Endothelial cell of umbilical vein (primary cell): ENCODE data around the gene EFNB1. TPM values are rescaled to one million over a fixed set of nuclear protein-coding genes. Genes with fewer than 3 reads are reported as not detected.

Source experiments
- BruUV-seq: library from RNA; stranded (reverse); fragments of 400-500 nt; replicated peaks from 2 replicates; lab custom pipeline; 2021; lab: Mats Ljungman, UMichigan
- CTCF ChIA-PET: fragments of 300-600, 350-600 bp; sonication (Branson Sonifier 250); formaldehyde crosslinking; loops from one replicate; lab custom pipeline; 2021; ENCODE audit warnings: antibody characterized with exemption, inconsistent platforms; lab: Charles Lee
- POLR2A ChIA-PET: fragments of 300-600, 350-600 bp; sonication (Branson Sonifier 250); formaldehyde crosslinking; loops from one replicate; lab custom pipeline; 2021; ENCODE audit warnings: antibody characterized with exemption, inconsistent platforms; lab: Charles Lee
- DNase-seq: peaks from one replicate; pipeline ENCODE4 v3.0.0-alpha.2; 2011; ENCODE audit warnings: low read depth, low spot score
- FAIRE-seq: peaks from 2 replicates; lab custom pipeline; 2011; peaks lifted over from hg19 to GRCh38; lab: Jason Lieb, UNC
- H2AFZ ChIP-seq: 2 replicates; pipeline ENCODE4 v1.6.0; 2012; ENCODE audit warnings: low read depth, low read length, control low read depth, inconsistent platforms
- H3K27ac ChIP-seq: 2 replicates; pipeline ENCODE4 v1.5.1; 2011; ENCODE audit warnings: low read depth, mild to moderate bottlenecking, control low read depth, low read length, moderate library complexity; ENCODE audit not compliant: insufficient read depth
- H3K27me3 ChIP-seq, 2 experiments: 2 replicates each; pipeline versions ENCODE4 v1.6.0 to v1.6.1; 2011; ENCODE audit warnings: low read length in 2 of 2, mixed read lengths in 1 of 2; ENCODE audit not compliant: control insufficient read depth in 2 of 2, insufficient read depth in 2 of 2
- H3K36me3 ChIP-seq, 2 experiments: 2 replicates in 1 of 2; 3 replicates in 1 of 2; pipeline ENCODE4 v1.5.1; 2011; ENCODE audit warnings: low read length in 2 of 2, mild to moderate bottlenecking in 1 of 2, moderate library complexity in 1 of 2; ENCODE audit not compliant: control insufficient read depth in 2 of 2, insufficient read depth in 2 of 2; ENCODE audit errors: extremely low read depth in 1 of 2
- H3K4me1 ChIP-seq: 3 replicates; pipeline ENCODE4 v1.5.1; 2011; ENCODE audit warnings: mild to moderate bottlenecking, low read length; ENCODE audit not compliant: control insufficient read depth, insufficient read depth; ENCODE audit errors: extremely low read depth
- H3K4me2 ChIP-seq: 2 replicates; pipeline ENCODE4 v1.6.1; 2011; ENCODE audit warnings: low read length, control low read depth, mixed read lengths; ENCODE audit not compliant: insufficient read depth
- H3K4me3 ChIP-seq, 3 experiments: fragments of 200-600 bp in 1 of 3; sonication (generic), shearing (Covaris generic) in 1 of 3; replicated peaks in 1 of 3; 2 replicates each; pipeline ENCODE4 v1.5.1; 2011 to 2016; ENCODE audit warnings: control low read depth in 3 of 3, low read length in 3 of 3, mild to moderate bottlenecking in 2 of 3, inconsistent platforms in 1 of 3, low read depth in 1 of 3, moderate library complexity in 1 of 3; ENCODE audit not compliant: insufficient read depth in 1 of 3
- H3K79me2 ChIP-seq: 2 replicates; pipeline ENCODE4 v1.6.0; 2012; ENCODE audit warnings: low read length, inconsistent platforms; ENCODE audit not compliant: control insufficient read depth, insufficient read depth
- H3K9ac ChIP-seq: replicated peaks from 2 replicates; pipeline ENCODE3; 2011; ENCODE audit warnings: low read length, control low read depth; ENCODE audit not compliant: insufficient read depth; ENCODE audit errors: extremely low read depth
- H3K9me1 ChIP-seq: replicated peaks from 3 replicates; pipeline ENCODE4 v1.6.0; 2011; ENCODE audit warnings: mild to moderate bottlenecking, low read length; ENCODE audit not compliant: control insufficient read depth, insufficient read depth; ENCODE audit errors: extremely low read depth
- H3K9me3 ChIP-seq: replicated peaks from 2 replicates; pipeline ENCODE4 v1.5.1; 2012; ENCODE audit warnings: low read length, inconsistent platforms; ENCODE audit not compliant: control insufficient read depth, insufficient read depth
- H4K20me1 ChIP-seq: replicated peaks from 2 replicates; pipeline ENCODE3; 2011; ENCODE audit warnings: mild to moderate bottlenecking, low read length; ENCODE audit not compliant: control insufficient read depth, insufficient read depth; ENCODE audit errors: extremely low read depth
- CTCF ChIP-seq, 2 donors: IDR thresholded peaks; 1 replicate in 1 of 2; 2 replicates in 1 of 2; pipeline ENCODE4 v1.5.1; 2011; ENCODE audit warnings: low read length in 2 of 2, mild to moderate bottlenecking in 2 of 2, moderate library complexity in 2 of 2, control low read depth in 1 of 2, inconsistent platforms in 1 of 2, low read depth in 1 of 2; ENCODE audit not compliant: insufficient read depth in 1 of 2; ENCODE audit errors: extremely low read depth in 1 of 2
- EZH2 ChIP-seq: IDR thresholded peaks from 2 replicates; pipeline ENCODE4 v1.6.1; 2012; ENCODE audit warnings: borderline replicate concordance, low read depth, mild to moderate bottlenecking, moderate library complexity, low read length, inconsistent platforms; ENCODE audit not compliant: severe bottlenecking
- FOS ChIP-seq: IDR thresholded peaks from 2 replicates; pipeline ENCODE4 v1.6.1; 2011; ENCODE audit warnings: mild to moderate bottlenecking, low read length, moderate library complexity, borderline replicate concordance; ENCODE audit not compliant: insufficient read depth
- GATA2 ChIP-seq: IDR thresholded peaks from 2 replicates; pipeline ENCODE4 v1.7.0; 2011; ENCODE audit warnings: low read depth, mild to moderate bottlenecking, moderate library complexity, mixed read lengths, low read length; ENCODE audit not compliant: insufficient read length, insufficient read depth
- JUN ChIP-seq: IDR thresholded peaks from 2 replicates; pipeline ENCODE4 v1.6.1; 2011; ENCODE audit warnings: borderline replicate concordance, low read depth; ENCODE audit not compliant: insufficient read length, insufficient read depth
- MYC ChIP-seq: IDR thresholded peaks from one replicate; pipeline ENCODE4 v1.6.1; 2011; ENCODE audit warnings: mild to moderate bottlenecking, low read depth, low read length
- POLR2A ChIP-seq: IDR thresholded peaks from 2 replicates; pipeline ENCODE4 v1.6.1; 2012; ENCODE audit warnings: low read depth, mild to moderate bottlenecking, control low read depth, low read length
- POLR2AphosphoS5 ChIP-seq: IDR thresholded peaks from 2 replicates; pipeline ENCODE4 v1.6.1; 2012; ENCODE audit warnings: low read depth, mild to moderate bottlenecking, control low read depth, low read length, moderate library complexity; ENCODE audit not compliant: insufficient read depth
- dilution Hi-C: fragments of 300-500 bp; cut with MboI; formaldehyde crosslinking; loops from one replicate; pipeline ENCODE4 v1.15.0; 2019; ENCODE audit warnings: low sequenced_read_pairs; ENCODE audit not compliant: extremely low pct_ligation_motif_present
- intact Hi-C: fragments of 100-400 bp; cut with micrococcal nuclease; formaldehyde crosslinking; loops from one replicate; pipeline ENCODE4 v1.10.0; 2022
- polyA plus RNA-seq, 4 experiments: library from polyadenylated mRNA; depleted of rRNA in 3 of 4; stranded (reverse) in 3 of 4; unstranded in 1 of 4; fragments of >200 nt; gene quantifications; 2 replicates each; pipeline versions ENCODE4 v1.2.1 to v1.2.3, GENCODE V29; 2011 to 2012; ENCODE audit warnings: missing spikeins in 1 of 4
- total RNA-seq: library from RNA; stranded (reverse); gene quantifications from 2 replicates; pipeline ENCODE4 v1.2.3, GENCODE V29; 2021
- TF ChIP-seq, protein P1 (sequence below): IDR thresholded peaks from 2 replicates; pipeline ENCODE4 v1.6.1; 2011; ENCODE audit not compliant: insufficient read depth, insufficient read length

The EFNB1 gene
- total and polyA plus RNA-seq, 2 donors (not counting 3 experiments of a cell fraction or from before 2014, with no cell fraction given): 7.8 to 13.3 TPM

GRCh38 chrX:68867458-68868112 is 38.8 kb downstream of the EFNB1 start:
- DNase-seq: no peak
- ChIA-PET POLR2A (no interaction called here), CTCF (no interaction called here)
- intact Hi-C loops: no loop called here
- FAIRE-seq: no peak
- H3K4me2 ChIP-seq: no peak overlapping the region
- no peak overlapping the region for H2AFZ ChIP-seq
- H3K9ac ChIP-seq: no peak overlapping the region
- TF ChIP-seq MYC (no peak), JUN (no peak), EZH2 (no peak), CTCF (IDR thresholded peaks at IDR 0.05; ENCODE audit: extremely low read depth in 1 of 2, insufficient read depth in 1 of 2, low read depth in 1 of 2, low read length in 2 of 2) (no peak), POLR2A (no peak), POLR2AphosphoS5 (no peak), GATA2 (no peak), FOS (no peak)
- TF ChIP-seq, protein P1, sequence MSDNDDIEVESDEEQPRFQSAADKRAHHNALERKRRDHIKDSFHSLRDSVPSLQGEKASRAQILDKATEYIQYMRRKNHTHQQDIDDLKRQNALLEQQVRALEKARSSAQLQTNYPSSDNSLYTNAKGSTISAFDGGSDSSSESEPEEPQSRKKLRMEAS: no peak
- H3K79me2 ChIP-seq: no peaks in the 10 kb centered on the region
- no peaks in the 10 kb centered on the region for H3K9me3 ChIP-seq
- no peaks in the 10 kb centered on the region for H3K27me3 ChIP-seq
- no peaks in the 10 kb centered on the region for H4K20me1 ChIP-seq
- no peaks in the 10 kb centered on the region for H3K4me1 ChIP-seq
- H3K36me3 ChIP-seq: no peaks in the 10 kb centered on the region
- dilution Hi-C loops: no loop called here
- no peak overlapping the region for H3K27ac ChIP-seq
- no peaks in the 10 kb centered on the region for H3K9me1 ChIP-seq
- BruUV-seq: no TSS peak
- H3K4me3 ChIP-seq: no peak overlapping the region
